Fibroblast of lung (primary cell): ENCODE data around the gene MRPL9. TPM values are rescaled to one million over a fixed set of nuclear protein-coding genes. Genes with fewer than 3 reads are reported as not detected.

Experiments used
- DNase-seq, 2 donors: peaks; one replicate each; pipeline versions ENCODE4 v3.0.0 to v3.0.0-alpha.2; 2010; ENCODE audit warnings: low read depth in 2 of 2
- H2AFZ ChIP-seq: 2 replicates; pipeline ENCODE4 v1.5.1; 2012; ENCODE audit warnings: low read length, control low read depth, inconsistent platforms
- H3K27ac ChIP-seq: 2 replicates; pipeline ENCODE4 v1.5.1; 2011; ENCODE audit warnings: low read length, control low read depth; ENCODE audit not compliant: insufficient read depth
- H3K27me3 ChIP-seq: 2 replicates; pipeline ENCODE4 v1.5.1; 2011; ENCODE audit warnings: mild to moderate bottlenecking, low read length; ENCODE audit not compliant: control insufficient read depth, insufficient read depth
- H3K36me3 ChIP-seq: 2 replicates; pipeline ENCODE4 v1.5.1; 2011; ENCODE audit warnings: low read length; ENCODE audit not compliant: control insufficient read depth, insufficient read depth
- H3K4me1 ChIP-seq: 2 replicates; pipeline ENCODE4 v1.5.1; 2011; ENCODE audit warnings: low read length; ENCODE audit not compliant: control insufficient read depth, insufficient read depth; ENCODE audit errors: extremely low read depth
- H3K4me2 ChIP-seq: 2 replicates; pipeline ENCODE4 v1.5.1; 2011; ENCODE audit warnings: low read length, control low read depth; ENCODE audit not compliant: insufficient read depth; ENCODE audit errors: extremely low read depth
- H3K4me3 ChIP-seq, 4 experiments: fragments of 200-600 bp in 1 of 4; sonication (generic) in 1 of 4; replicated peaks in 1 of 4; 2 replicates each; pipeline ENCODE4 v1.5.1; 2011 to 2016; ENCODE audit warnings: low read length in 4 of 4, low read depth in 3 of 4, mild to moderate bottlenecking in 3 of 4, control low read depth in 2 of 4, inconsistent platforms in 1 of 4, mixed read lengths in 1 of 4; ENCODE audit not compliant: insufficient read depth in 1 of 4; ENCODE audit errors: control extremely low read depth in 1 of 4
- H3K79me2 ChIP-seq: 2 replicates; pipeline ENCODE4 v1.5.1; 2012; ENCODE audit warnings: mild to moderate bottlenecking, low read length, inconsistent platforms; ENCODE audit not compliant: control insufficient read depth, insufficient read depth
- H3K9ac ChIP-seq: 2 replicates; pipeline ENCODE4 v1.5.1; 2011; ENCODE audit warnings: mild to moderate bottlenecking, low read length, control low read depth; ENCODE audit not compliant: insufficient read depth
- H3K9me3 ChIP-seq: 2 replicates; pipeline ENCODE4 v1.5.1; 2012; ENCODE audit warnings: low read depth, low read length; ENCODE audit not compliant: control insufficient read depth, insufficient read depth
- H4K20me1 ChIP-seq: 2 replicates; pipeline ENCODE4 v1.5.1; 2011; ENCODE audit warnings: low read length; ENCODE audit not compliant: control insufficient read depth, insufficient read depth; ENCODE audit errors: extremely low read depth
- EZH2 ChIP-seq: IDR thresholded peaks from 2 replicates; pipeline ENCODE4 v1.5.1; 2012; ENCODE audit warnings: low read length, control low read depth, mild to moderate bottlenecking; ENCODE audit errors: missing control alignments
- polyA plus RNA-seq, 2 donors: library from polyadenylated mRNA; depleted of rRNA in 1 of 2; stranded (reverse) in 1 of 2; unstranded in 1 of 2; fragments of >200 nt; gene quantifications; 2 replicates each; pipeline ENCODE4 v1.2.1, GENCODE V29; 2011 to 2012; ENCODE audit warnings: missing spikeins in 1 of 2
- total RNA-seq: library from RNA; depleted of rRNA; stranded (reverse); fragments of >200 nt; gene quantifications from 2 replicates; pipeline ENCODE4 v1.2.1, GENCODE V29; 2014
- TF ChIP-seq, protein P1 (sequence below), 2 donors: IDR thresholded peaks in 1 of 2; conservative IDR thresholded peaks in 1 of 2; 1 replicate in 1 of 2; 2 replicates in 1 of 2; pipeline ENCODE4 v1.5.1; 2011 to 2012; ENCODE audit warnings: low read length in 2 of 2, control low read depth in 1 of 2, inconsistent platforms in 1 of 2, low read depth in 1 of 2, mild to moderate bottlenecking in 1 of 2

The MRPL9 gene
- total and polyA plus RNA-seq, 2 donors (not counting 1 experiment from before 2014, with no cell fraction given): 58.3 to 86.5 TPM

DNA sequence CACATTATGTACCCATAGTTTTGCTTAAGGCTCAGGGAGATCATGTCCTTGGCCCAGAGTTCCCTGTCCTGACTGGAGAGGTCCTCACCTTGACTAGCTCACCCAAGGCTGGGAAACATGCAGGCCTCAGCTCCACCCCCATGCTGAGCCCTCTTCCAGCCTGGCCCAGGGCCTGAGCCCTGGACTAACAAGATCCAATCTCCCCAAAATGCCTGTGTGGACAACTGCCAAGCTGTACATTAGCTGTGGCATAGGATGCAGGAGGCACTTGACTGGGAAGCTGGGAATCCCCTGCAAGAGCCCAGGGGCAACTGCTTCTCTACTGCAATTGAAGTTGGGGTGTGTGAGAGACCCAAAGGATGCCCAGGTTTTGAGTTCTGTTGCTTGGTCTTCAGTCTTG is 39.9 kb upstream of the MRPL9 start:
- no peak overlapping the region for H3K27ac ChIP-seq
- H3K79me2 ChIP-seq: no peaks in the 10 kb centered on the region
- H4K20me1 ChIP-seq: no peaks in the 10 kb centered on the region
- H3K4me2 ChIP-seq: no peak overlapping the region
- H3K4me1 ChIP-seq: no peaks in the 10 kb centered on the region
- H3K27me3 ChIP-seq: peaks cover 71% of the 10 kb centered on the region
- H3K9me3 ChIP-seq: no peaks in the 10 kb centered on the region
- no peak overlapping the region for H2AFZ ChIP-seq
- DNase-seq: no peak
- H3K4me3 ChIP-seq: no peak overlapping the region
- TF ChIP-seq EZH2: no peak
- no peak overlapping the region for H3K9ac ChIP-seq
- H3K36me3 ChIP-seq: no peaks in the 10 kb centered on the region

DNA sequence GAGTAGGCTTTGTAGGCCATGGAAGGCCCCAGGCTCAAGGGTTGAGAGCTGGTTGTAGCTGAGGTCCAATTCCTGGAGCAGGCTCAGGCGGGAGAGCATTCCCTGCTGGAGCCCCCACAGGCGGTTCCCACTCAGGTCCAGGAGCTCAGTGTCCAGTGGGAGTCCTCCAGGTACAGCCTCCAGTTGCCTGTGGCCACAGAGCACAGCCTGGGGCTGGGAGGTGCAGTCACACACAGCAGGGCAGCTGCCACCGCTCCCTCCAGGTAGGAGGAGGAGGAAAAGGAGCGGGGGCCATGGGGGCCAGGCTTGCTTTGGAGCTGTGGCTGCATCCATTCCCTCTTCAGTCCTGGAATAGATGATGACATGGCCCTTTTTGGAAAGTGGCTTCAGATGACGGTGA is 39.1 kb upstream of the MRPL9 start:
- no peak overlapping the region for H3K9ac ChIP-seq
- H3K9me3 ChIP-seq: no peaks in the 10 kb centered on the region
- no peaks in the 10 kb centered on the region for H3K36me3 ChIP-seq
- H3K79me2 ChIP-seq: no peaks in the 10 kb centered on the region
- H3K27me3 ChIP-seq: peaks cover 68% of the 10 kb centered on the region
- H3K27ac ChIP-seq: no peak overlapping the region
- no peaks in the 10 kb centered on the region for H3K4me1 ChIP-seq
- H4K20me1 ChIP-seq: no peaks in the 10 kb centered on the region
- TF ChIP-seq EZH2: no peak
- TF ChIP-seq, protein P1, sequence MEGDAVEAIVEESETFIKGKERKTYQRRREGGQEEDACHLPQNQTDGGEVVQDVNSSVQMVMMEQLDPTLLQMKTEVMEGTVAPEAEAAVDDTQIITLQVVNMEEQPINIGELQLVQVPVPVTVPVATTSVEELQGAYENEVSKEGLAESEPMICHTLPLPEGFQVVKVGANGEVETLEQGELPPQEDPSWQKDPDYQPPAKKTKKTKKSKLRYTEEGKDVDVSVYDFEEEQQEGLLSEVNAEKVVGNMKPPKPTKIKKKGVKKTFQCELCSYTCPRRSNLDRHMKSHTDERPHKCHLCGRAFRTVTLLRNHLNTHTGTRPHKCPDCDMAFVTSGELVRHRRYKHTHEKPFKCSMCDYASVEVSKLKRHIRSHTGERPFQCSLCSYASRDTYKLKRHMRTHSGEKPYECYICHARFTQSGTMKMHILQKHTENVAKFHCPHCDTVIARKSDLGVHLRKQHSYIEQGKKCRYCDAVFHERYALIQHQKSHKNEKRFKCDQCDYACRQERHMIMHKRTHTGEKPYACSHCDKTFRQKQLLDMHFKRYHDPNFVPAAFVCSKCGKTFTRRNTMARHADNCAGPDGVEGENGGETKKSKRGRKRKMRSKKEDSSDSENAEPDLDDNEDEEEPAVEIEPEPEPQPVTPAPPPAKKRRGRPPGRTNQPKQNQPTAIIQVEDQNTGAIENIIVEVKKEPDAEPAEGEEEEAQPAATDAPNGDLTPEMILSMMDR (conservative IDR thresholded peaks at IDR 0.05 in 1 of 2, IDR thresholded peaks at IDR 0.05 in 1 of 2; ENCODE audit: low read depth in 1 of 2, low read length in 2 of 2): no peak
- no peak overlapping the region for H3K4me3 ChIP-seq
- H3K4me2 ChIP-seq: no peak overlapping the region
- no peak overlapping the region for H2AFZ ChIP-seq
- no peak for DNase-seq

DNA sequence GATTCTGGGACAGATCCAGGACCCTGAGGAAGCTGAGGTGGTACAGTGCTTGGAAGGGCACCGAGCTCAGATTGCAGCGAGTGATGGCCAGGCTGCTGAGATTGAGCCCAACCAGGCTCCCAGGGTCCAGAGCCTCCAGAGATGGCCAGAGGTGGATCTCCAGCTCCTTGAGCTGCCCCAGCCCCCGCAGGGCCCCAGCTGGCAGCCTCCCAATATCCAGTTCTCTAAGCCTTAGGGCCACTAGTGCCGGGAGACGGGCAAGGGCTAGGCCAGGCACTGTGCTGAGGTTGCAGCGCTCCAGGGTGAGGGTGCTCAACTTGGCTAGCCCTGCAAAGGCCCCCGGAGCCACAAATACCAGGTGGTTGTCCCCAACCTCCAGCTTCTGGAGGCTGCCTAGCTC is 38.5 kb upstream of the MRPL9 start:
- TF ChIP-seq, protein P1 (conservative IDR thresholded peaks at IDR 0.05 in 1 of 2, IDR thresholded peaks at IDR 0.05 in 1 of 2; ENCODE audit: low read depth in 1 of 2, low read length in 2 of 2): no peak
- TF ChIP-seq EZH2: no peak
- Histone ChIP-seq H4K20me1 (no peaks in the 10 kb centered on the region), H3K4me3 (no peak overlapping the region), H3K4me2 (no peak overlapping the region), H3K9ac (no peak overlapping the region), H3K27me3 (peaks cover 71% of the 10 kb centered on the region), H3K36me3 (no peaks in the 10 kb centered on the region), H3K27ac (no peak overlapping the region), H3K9me3 (no peaks in the 10 kb centered on the region), H3K4me1 (no peaks in the 10 kb centered on the region), H2AFZ (no peak overlapping the region), H3K79me2 (no peaks in the 10 kb centered on the region)
- DNase-seq: no peak
